SK-N-SH (cell line): Measurements from ENCODE around the gene SMYD3. TPM values are rescaled to one million over a fixed set of nuclear protein-coding genes. Genes with fewer than 3 reads are reported as not detected.

ENCODE experiments used
- CTCF ChIA-PET: fragments of 300-600, 350-600 bp; formaldehyde crosslinking; extraction: SDS; loops from one replicate; lab custom pipeline; 2021; lab: Yijun Ruan, JAX
- POLR2A ChIA-PET: fragments of 350-600 bp; sonication (Branson Sonifier 250); formaldehyde crosslinking; extraction: SDS; loops from one replicate; lab custom pipeline; 2020; ENCODE audit warnings: antibody characterized with exemption, inconsistent platforms; lab: Yijun Ruan, JAX
- DNase-seq: peaks from one replicate; pipeline ENCODE4 v3.0.0; 2012
- H2AFZ ChIP-seq: fragments of 200-600 bp; sonication (generic); 2 replicates; pipeline ENCODE4 v1.8.1; 2016; ENCODE audit warnings: antibody characterized with exemption, mild to moderate bottlenecking, low read depth
- H3F3A ChIP-seq: fragments of 200-600 bp; sonication (generic); replicated peaks from 2 replicates; pipeline ENCODE3; 2016; ENCODE audit warnings: antibody characterized with exemption, mild to moderate bottlenecking; ENCODE audit not compliant: insufficient read depth
- H3K27ac ChIP-seq, 2 experiments: fragments of 200-500 bp in 1 of 2; fragments of 200-600 bp in 1 of 2; sonication (Bioruptor generic) in 1 of 2; sonication (generic), shearing (Covaris generic) in 1 of 2; 2 replicates each; pipeline versions ENCODE4 v1.5.1 to v1.6.1; 2014 to 2016; ENCODE audit warnings: low read depth in 2 of 2, inconsistent platforms in 1 of 2, low read length in 1 of 2, mild to moderate bottlenecking in 1 of 2, mixed read lengths in 1 of 2
- H3K27me3 ChIP-seq: fragments of 200-600 bp; sonication (generic), shearing (Covaris generic); 2 replicates; pipeline ENCODE4 v1.6.1; 2016; ENCODE audit warnings: mixed run types; ENCODE audit not compliant: insufficient read depth
- H3K36me3 ChIP-seq, 2 experiments: fragments of 200-500 bp in 1 of 2; fragments of 200-600 bp in 1 of 2; sonication (Bioruptor generic) in 1 of 2; sonication (generic) in 1 of 2; replicated peaks in 1 of 2; 2 replicates each; pipeline versions ENCODE3 to v1.5.1; 2014 to 2016; ENCODE audit warnings: low read length in 1 of 2, mild to moderate bottlenecking in 1 of 2; ENCODE audit not compliant: insufficient read depth in 2 of 2, control insufficient read depth in 1 of 2
- H3K4me1 ChIP-seq, 2 experiments: fragments of 200-500 bp in 1 of 2; fragments of 200-600 bp in 1 of 2; sonication (Bioruptor generic) in 1 of 2; sonication (generic), shearing (Covaris generic) in 1 of 2; 2 replicates each; pipeline versions ENCODE4 v1.5.1 to v1.6.1; 2014 to 2016; ENCODE audit warnings: low read depth in 1 of 2, low read length in 1 of 2, mixed run types in 1 of 2; ENCODE audit not compliant: insufficient read depth in 2 of 2, control insufficient read depth in 1 of 2
- H3K4me2 ChIP-seq: fragments of 200-600 bp; sonication (generic), shearing (Covaris generic); 2 replicates; pipeline ENCODE4 v1.6.1; 2017; ENCODE audit warnings: mixed run types
- H3K4me3 ChIP-seq, 2 experiments: fragments of 200-500 bp in 1 of 2; fragments of 200-600 bp in 1 of 2; sonication (Bioruptor generic) in 1 of 2; sonication (generic), shearing (Covaris generic) in 1 of 2; 2 replicates each; pipeline versions ENCODE4 v1.5.1 to v1.8.1; 2014 to 2016; ENCODE audit warnings: low read depth in 2 of 2, inconsistent platforms in 1 of 2, low read length in 1 of 2, mild to moderate bottlenecking in 1 of 2, mixed read lengths in 1 of 2, moderate library complexity in 1 of 2
- H3K79me2 ChIP-seq: fragments of 200-600 bp; sonication (generic); 2 replicates; pipeline ENCODE4 v1.8.1; 2017; ENCODE audit warnings: mild to moderate bottlenecking; ENCODE audit not compliant: insufficient read depth
- H3K9ac ChIP-seq: fragments of 200-600 bp; sonication (generic); 2 replicates; pipeline ENCODE4 v1.6.1; 2017; ENCODE audit warnings: mixed run types
- H3K9me2 ChIP-seq: fragments of 200-600 bp; sonication (generic); 2 replicates; pipeline ENCODE4 v1.6.1; 2017; ENCODE audit warnings: mixed run types
- H3K9me3 ChIP-seq: fragments of 200-600 bp; sonication (generic); 2 replicates; pipeline ENCODE4 v1.6.1; 2017; ENCODE audit warnings: mixed run types, mild to moderate bottlenecking, moderate library complexity
- H4K20me1 ChIP-seq: fragments of 200-600 bp; sonication (generic); 2 replicates; pipeline ENCODE4 v1.6.1; 2017; ENCODE audit warnings: mild to moderate bottlenecking, mixed run types; ENCODE audit not compliant: insufficient read depth
- CHD2 ChIP-seq: fragments of 150-350 bp; IDR thresholded peaks from 2 replicates; pipeline ENCODE4 v1.6.1; 2018; ENCODE audit warnings: low read length; ENCODE audit not compliant: partially characterized antibody
- EZH2phosphoT487 ChIP-seq: fragments of 200-600 bp; sonication (generic); IDR thresholded peaks from 2 replicates; pipeline ENCODE4 v1.6.1; 2017; ENCODE audit warnings: low read depth, mixed run types, mild to moderate bottlenecking, antibody characterized with exemption, moderate library complexity, borderline replicate concordance
- FOSL2 ChIP-seq: IDR thresholded peaks from 2 replicates; pipeline ENCODE4 v1.4.0; 2012; ENCODE audit warnings: low read depth, mild to moderate bottlenecking, moderate library complexity, borderline replicate concordance
- FOXJ3 ChIP-seq: sonication (generic); formaldehyde crosslinking; IDR thresholded peaks from 2 replicates; pipeline ENCODE4 v1.5.1; 2020; ENCODE audit warnings: mild to moderate bottlenecking, missing genetic modification reagents
- FOXM1 ChIP-seq: IDR thresholded peaks from 2 replicates; pipeline ENCODE4 v1.4.0; 2012; ENCODE audit warnings: low read depth, mild to moderate bottlenecking
- JUND ChIP-seq: IDR thresholded peaks from 2 replicates; pipeline ENCODE4 v1.4.0; 2012
- MEF2A ChIP-seq: IDR thresholded peaks from 2 replicates; pipeline ENCODE4 v1.4.0; 2012; ENCODE audit warnings: low read depth, borderline replicate concordance
- NRF1 ChIP-seq: IDR thresholded peaks from 2 replicates; pipeline ENCODE4 v1.6.1; 2012; ENCODE audit warnings: low read depth, mild to moderate bottlenecking, low read length
- POLR2AphosphoS5 ChIP-seq: IDR thresholded peaks from 2 replicates; pipeline ENCODE4 v1.6.1; 2012; ENCODE audit warnings: low read depth, low read length
- RFX5 ChIP-seq: IDR thresholded peaks from 2 replicates; pipeline ENCODE4 v1.6.1; 2012; ENCODE audit warnings: mild to moderate bottlenecking, improper control_type of control experiment, low read length
- SMC3 ChIP-seq: IDR thresholded peaks from 2 replicates; pipeline ENCODE4 v1.6.1; 2012; ENCODE audit warnings: low read depth, low read length, improper control_type of control experiment
- WGBS: methylation state at CpG from one replicate; pipeline ENCODE4 v1.1.6; 2017; ENCODE audit warnings: low lambda C conversion rate; 5-methylcytosine and 5-hydroxymethylcytosine counted together
- polyA plus RNA-seq, 3 experiments: library from polyadenylated mRNA; depleted of rRNA; stranded (reverse); fragments of >200 nt; gene quantifications; 2 replicates each; pipeline ENCODE4 v1.2.3, GENCODE V29; 2012
- TF ChIP-seq, protein P1 (sequence below): IDR thresholded peaks from 2 replicates; pipeline ENCODE4 v1.6.1; 2012; ENCODE audit warnings: mild to moderate bottlenecking, low read depth, low read length, moderate library complexity
- TF ChIP-seq, protein P2 (sequence below): IDR thresholded peaks from 2 replicates; pipeline ENCODE4; 2012
- TF ChIP-seq, protein P3 (sequence below): IDR thresholded peaks from 2 replicates; pipeline ENCODE4 v1.4.0; 2012; ENCODE audit warnings: low read depth, borderline replicate concordance

SMYD3 gene
- polyA plus RNA-seq, 1 of the 3 experiments (the other 2 are of a cell fraction): 31.4 TPM

DNA sequence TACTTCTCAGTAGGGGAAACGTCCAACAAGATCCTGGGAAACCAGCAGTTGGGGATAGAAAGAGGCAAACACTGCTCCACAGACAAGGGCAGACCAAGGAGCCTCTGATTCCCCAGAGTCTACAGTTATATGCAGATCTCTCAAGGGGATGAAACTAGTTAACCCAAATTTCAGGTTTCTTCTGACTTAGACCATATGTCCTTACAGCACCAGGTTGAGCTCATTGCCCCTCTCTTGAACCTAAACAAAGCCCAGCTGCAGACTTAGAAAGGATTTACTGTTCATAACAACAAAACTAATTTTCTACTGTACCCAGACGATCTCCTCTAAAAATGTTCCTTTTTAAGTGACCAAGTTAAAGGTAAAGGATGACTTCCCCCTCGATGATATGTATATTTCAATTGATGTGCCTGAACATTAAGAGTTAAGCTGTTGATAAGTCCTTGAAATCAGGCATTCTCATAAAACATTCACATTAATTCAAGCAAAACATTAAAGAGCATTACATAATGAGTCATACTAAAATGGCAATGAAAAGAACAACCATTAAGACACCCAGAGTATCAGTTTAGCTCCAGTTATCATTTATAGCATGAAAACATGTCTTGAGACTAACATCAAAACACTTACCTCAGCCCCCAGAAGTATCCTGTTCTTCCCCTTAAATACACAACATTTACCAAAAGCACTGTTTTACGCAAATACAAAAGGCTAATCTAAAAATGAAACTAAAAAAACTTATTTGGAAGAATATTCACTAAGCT is 24.1 kb downstream of the SMYD3 start:
- Histone ChIP-seq H3K9ac (peak overlapping the region; percentile 38; the same call in 1 of the 2 replicates), H3K27ac (peak overlapping the region; percentile 43 to 58; a peak in 3 of 4 replicates)

DNA sequence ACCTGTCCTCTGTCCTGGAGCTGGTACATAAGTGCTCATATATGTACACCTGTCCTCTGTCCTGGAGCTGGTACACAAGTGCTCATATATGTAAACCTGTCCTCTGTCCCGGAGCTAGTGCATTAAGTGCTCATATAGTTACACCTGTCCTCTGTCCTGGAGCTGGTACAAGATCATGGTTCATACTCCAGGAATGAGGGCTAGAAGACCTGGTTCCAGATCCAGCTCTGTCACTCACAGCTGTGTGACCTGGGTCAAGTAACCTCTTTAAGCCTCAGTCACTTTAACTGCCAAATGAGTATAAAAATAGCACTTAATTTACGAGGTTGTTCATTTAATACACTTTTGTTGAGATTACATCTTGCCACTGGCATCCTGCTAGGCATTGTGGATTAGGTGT is 28.0 kb downstream of the SMYD3 start:
- Histone ChIP-seq H3K79me2 (no peaks in the 10 kb centered on the region), H3K9me3 (no peaks in the 10 kb centered on the region), H3K4me3 (no peak overlapping the region), H3K9ac (no peak overlapping the region), H3K36me3 (no peaks in the 10 kb centered on the region), H3F3A (no peaks in the 10 kb centered on the region), H4K20me1 (no peaks in the 10 kb centered on the region), H3K9me2 (no peaks in the 10 kb centered on the region), H3K4me1 (peaks cover 0 to 5% of the 10 kb centered on the region in 2 experiments; a peak in 3 of 4 replicates), H3K4me2 (no peak overlapping the region), H3K27me3 (no peaks in the 10 kb centered on the region), H2AFZ (no peak overlapping the region), H3K27ac (no peak overlapping the region)
- DNase-seq: no peak
- POLR2A ChIA-PET: interaction anchor here (0.9 kb wide), 1 partner anchor 13 kb away, joined by 3 read pairs; no protein-coding TSS in a partner anchor
- CTCF ChIA-PET: no interaction called here
- 89% methylated on average over 1 of the region's 2 CpGs for WGBS
- no peak for TF ChIP-seq MEF2A
- no peak for TF ChIP-seq SMC3
- no peak for TF ChIP-seq FOXJ3 (CRISPR knock-in tag)
- TF ChIP-seq, protein P1, sequence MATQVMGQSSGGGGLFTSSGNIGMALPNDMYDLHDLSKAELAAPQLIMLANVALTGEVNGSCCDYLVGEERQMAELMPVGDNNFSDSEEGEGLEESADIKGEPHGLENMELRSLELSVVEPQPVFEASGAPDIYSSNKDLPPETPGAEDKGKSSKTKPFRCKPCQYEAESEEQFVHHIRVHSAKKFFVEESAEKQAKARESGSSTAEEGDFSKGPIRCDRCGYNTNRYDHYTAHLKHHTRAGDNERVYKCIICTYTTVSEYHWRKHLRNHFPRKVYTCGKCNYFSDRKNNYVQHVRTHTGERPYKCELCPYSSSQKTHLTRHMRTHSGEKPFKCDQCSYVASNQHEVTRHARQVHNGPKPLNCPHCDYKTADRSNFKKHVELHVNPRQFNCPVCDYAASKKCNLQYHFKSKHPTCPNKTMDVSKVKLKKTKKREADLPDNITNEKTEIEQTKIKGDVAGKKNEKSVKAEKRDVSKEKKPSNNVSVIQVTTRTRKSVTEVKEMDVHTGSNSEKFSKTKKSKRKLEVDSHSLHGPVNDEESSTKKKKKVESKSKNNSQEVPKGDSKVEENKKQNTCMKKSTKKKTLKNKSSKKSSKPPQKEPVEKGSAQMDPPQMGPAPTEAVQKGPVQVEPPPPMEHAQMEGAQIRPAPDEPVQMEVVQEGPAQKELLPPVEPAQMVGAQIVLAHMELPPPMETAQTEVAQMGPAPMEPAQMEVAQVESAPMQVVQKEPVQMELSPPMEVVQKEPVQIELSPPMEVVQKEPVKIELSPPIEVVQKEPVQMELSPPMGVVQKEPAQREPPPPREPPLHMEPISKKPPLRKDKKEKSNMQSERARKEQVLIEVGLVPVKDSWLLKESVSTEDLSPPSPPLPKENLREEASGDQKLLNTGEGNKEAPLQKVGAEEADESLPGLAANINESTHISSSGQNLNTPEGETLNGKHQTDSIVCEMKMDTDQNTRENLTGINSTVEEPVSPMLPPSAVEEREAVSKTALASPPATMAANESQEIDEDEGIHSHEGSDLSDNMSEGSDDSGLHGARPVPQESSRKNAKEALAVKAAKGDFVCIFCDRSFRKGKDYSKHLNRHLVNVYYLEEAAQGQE: no peak
- no peak for TF ChIP-seq POLR2AphosphoS5
- TF ChIP-seq, protein P2, sequence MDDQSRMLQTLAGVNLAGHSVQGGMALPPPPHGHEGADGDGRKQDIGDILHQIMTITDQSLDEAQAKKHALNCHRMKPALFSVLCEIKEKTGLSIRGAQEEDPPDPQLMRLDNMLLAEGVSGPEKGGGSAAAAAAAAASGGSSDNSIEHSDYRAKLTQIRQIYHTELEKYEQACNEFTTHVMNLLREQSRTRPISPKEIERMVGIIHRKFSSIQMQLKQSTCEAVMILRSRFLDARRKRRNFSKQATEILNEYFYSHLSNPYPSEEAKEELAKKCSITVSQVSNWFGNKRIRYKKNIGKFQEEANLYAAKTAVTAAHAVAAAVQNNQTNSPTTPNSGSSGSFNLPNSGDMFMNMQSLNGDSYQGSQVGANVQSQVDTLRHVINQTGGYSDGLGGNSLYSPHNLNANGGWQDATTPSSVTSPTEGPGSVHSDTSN: no peak
- TF ChIP-seq JUND: no peak
- no peak for TF ChIP-seq EZH2phosphoT487
- TF ChIP-seq, protein P3, sequence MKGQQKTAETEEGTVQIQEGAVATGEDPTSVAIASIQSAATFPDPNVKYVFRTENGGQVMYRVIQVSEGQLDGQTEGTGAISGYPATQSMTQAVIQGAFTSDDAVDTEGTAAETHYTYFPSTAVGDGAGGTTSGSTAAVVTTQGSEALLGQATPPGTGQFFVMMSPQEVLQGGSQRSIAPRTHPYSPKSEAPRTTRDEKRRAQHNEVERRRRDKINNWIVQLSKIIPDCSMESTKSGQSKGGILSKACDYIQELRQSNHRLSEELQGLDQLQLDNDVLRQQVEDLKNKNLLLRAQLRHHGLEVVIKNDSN: no peak
- TF ChIP-seq FOXM1: no peak
- TF ChIP-seq CHD2: no peak
- TF ChIP-seq RFX5: no peak
- TF ChIP-seq NRF1: no peak

More for the DNA sequence above, 24.1 kb downstream of the SMYD3 start:
- H3K27me3 ChIP-seq: no peaks in the 10 kb centered on the region
- ChIA-PET CTCF (interaction anchor here (1.4 to 1.9 kb wide), 3 partner anchors 9 to 11 kb away, joined by 5 to 6 read pairs (median 5); no protein-coding TSS in a partner anchor), POLR2A (no interaction called here)
- no peak for TF ChIP-seq FOSL2
- TF ChIP-seq FOXJ3 (CRISPR knock-in tag): no peak
- TF ChIP-seq, protein P1: no peak
- TF ChIP-seq FOXM1: no peak
- H3K9me2 ChIP-seq: no peaks in the 10 kb centered on the region
- H3K36me3 ChIP-seq: no peaks in the 10 kb centered on the region
- peak overlapping the region; percentile 34; the same call in 1 of the 2 replicates for H2AFZ ChIP-seq
- peak overlapping the region in 1 of 2 experiments; percentile 1; a peak in 1 of 4 replicates for H3K4me3 ChIP-seq
- 62% methylated on average over 4 of the region's 4 CpGs for WGBS
- H3F3A ChIP-seq: no peaks in the 10 kb centered on the region
- DNase-seq: no peak
- H3K4me2 ChIP-seq: peak overlapping the region; percentile 78
- H3K4me1 ChIP-seq: peaks cover 0 to 5% of the 10 kb centered on the region in 2 experiments; a peak in 3 of 4 replicates
- no peaks in the 10 kb centered on the region for H3K9me3 ChIP-seq
- H3K79me2 ChIP-seq: no peaks in the 10 kb centered on the region
- H4K20me1 ChIP-seq: no peaks in the 10 kb centered on the region
